ENCODE measurements around the gene PARD3B. TPM values are rescaled to one million over a fixed set of nuclear protein-coding genes. Genes with fewer than 3 reads are reported as not detected.

PARD3B gene
- total and polyA plus RNA-seq, 3 donors from 2014 or later = 14.6 to 36.8 (median 29.6) TPM

GRCh38 chr2:205130111-205130829 is 585.0 kb downstream of the PARD3B start:
- H3K27me3 ChIP-seq = no peaks in the 10 kb centered on the region
- H3K27ac ChIP-seq = no peak overlapping the region
- 87 to 90% methylated on average over 4 of the region's 4 CpGs for WGBS, 2 donors
- H3K4me1 ChIP-seq = no peaks in the 10 kb centered on the region
- no peak for DNase-seq
- TF ChIP-seq CTCF (IDR thresholded peaks at IDR 0.05) = no peak
- H3K4me3 ChIP-seq = no peak overlapping the region
- H3K36me3 ChIP-seq (ENCODE audit: low read depth, missing control alignments) = no peaks in the 10 kb centered on the region
- H3K9me3 ChIP-seq = no peaks in the 10 kb centered on the region
- intact Hi-C loops (cut with DNase I; ENCODE audit: low total_unique reads) = no loop called here

DNA sequence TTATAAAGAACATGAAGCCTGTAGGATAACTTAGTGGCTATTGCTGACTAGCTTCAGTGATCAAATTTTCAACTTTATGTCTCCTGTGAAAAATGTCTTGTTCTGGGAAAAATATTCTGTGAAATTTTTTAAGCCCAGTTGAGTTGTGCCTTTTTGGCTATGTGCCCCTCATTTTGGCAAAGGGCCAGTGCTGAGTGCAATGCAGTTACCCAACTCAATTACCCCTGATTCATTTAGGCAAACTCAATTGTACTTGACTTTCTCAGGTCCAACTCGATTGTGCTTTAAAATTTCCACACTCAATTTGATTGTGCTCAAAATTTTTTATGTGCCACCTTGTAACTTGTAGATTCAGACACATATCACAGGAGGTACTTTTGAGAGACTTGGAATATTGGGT is 588.3 kb downstream of the PARD3B start:
- no peaks in the 10 kb centered on the region for H3K36me3 ChIP-seq (ENCODE audit: low read depth, missing control alignments)
- 88 to 96% methylated on average over 1 of the region's 1 CpG for WGBS, 2 donors
- H3K9me3 ChIP-seq = no peaks in the 10 kb centered on the region
- H3K4me3 ChIP-seq = no peak overlapping the region
- no peak overlapping the region for H3K27ac ChIP-seq
- intact Hi-C loops (cut with DNase I; ENCODE audit: low total_unique reads) = no loop called here
- TF ChIP-seq POLR2A (IDR thresholded peaks at IDR 0.05) (no peak), CTCF (IDR thresholded peaks at IDR 0.05) (no peak)
- DNase-seq = no peak
- H3K4me1 ChIP-seq = no peaks in the 10 kb centered on the region
- H3K27me3 ChIP-seq = no peaks in the 10 kb centered on the region

- 94 to 96% methylated on average over 2 of the region's 2 CpGs for WGBS, 2 donors
- Histone ChIP-seq H3K27me3 (no peaks in the 10 kb centered on the region), H3K4me1 (no peaks in the 10 kb centered on the region), H3K9me3 (no peaks in the 10 kb centered on the region), H3K27ac (no peak overlapping the region), H3K36me3 (ENCODE audit: low read depth, missing control alignments) (no peaks in the 10 kb centered on the region), H3K4me3 (no peak overlapping the region)
- intact Hi-C loops (cut with DNase I; ENCODE audit: low total_unique reads) = no loop called here
- DNase-seq = no peak
- TF ChIP-seq CTCF (IDR thresholded peaks at IDR 0.05) = no peak
Measured at GRCh38 chr2:205138735-205139134, 593.5 kb downstream of the PARD3B start.

GRCh38 chr2:205139822-205140463 is 594.7 kb downstream of the PARD3B start:
- WGBS, 2 donors = 59 to 60% methylated on average over 8 of the region's 8 CpGs

More at GRCh38 chr2:205139822-205140463, 594.7 kb downstream of the PARD3B start:
- DNase-seq = no peak
- TF ChIP-seq CTCF (IDR thresholded peaks at IDR 0.05) (no peak), POLR2A (IDR thresholded peaks at IDR 0.05) (no peak)
- intact Hi-C loops (cut with DNase I; ENCODE audit: low total_unique reads) = no loop called here
- Histone ChIP-seq H3K36me3 (ENCODE audit: low read depth, missing control alignments) (no peaks in the 10 kb centered on the region), H3K4me3 (no peak overlapping the region), H3K27me3 (no peaks in the 10 kb centered on the region), H3K4me1 (no peaks in the 10 kb centered on the region), H3K9me3 (no peaks in the 10 kb centered on the region), H3K27ac (no peak overlapping the region)
